IMR-90 (cell line): Measurements from ENCODE around the gene ANKH. TPM values are rescaled to one million over a fixed set of nuclear protein-coding genes. Genes with fewer than 3 reads are reported as not detected.
A peak's percentile ranks its signal among the peaks of the same experiment; 100 is the strongest.

Experiments used
- ATAC-seq: fragments of 200-7000 bp; cut with Tn5 transposase; 2 replicates; pipeline ENCODE4 v1.9.1; 2020; ENCODE audit warnings: low read depth, mild to moderate bottlenecking, moderate library complexity
- BruUV-seq: library from RNA; stranded (reverse); fragments of 400-500 nt; replicated peaks from 2 replicates; lab custom pipeline; 2021; lab: Mats Ljungman, UMichigan
- CTCF ChIA-PET: fragments of 300-600 bp; formaldehyde crosslinking; extraction: SDS; loops from one replicate; lab custom pipeline; 2021; ENCODE audit warnings: antibody characterized with exemption; lab: Yijun Ruan, JAX
- POLR2A ChIA-PET: fragments of 300-600 bp; sonication (Branson Sonifier 250); formaldehyde crosslinking; loops from one replicate; lab custom pipeline; 2022; ENCODE audit warnings: antibody characterized with exemption; ENCODE audit not compliant: unreplicated experiment; lab: Charles Lee
- DNase-seq: peaks from one replicate; pipeline ENCODE4 v3.0.0; 2013
- H2AFZ ChIP-seq: replicated peaks from 2 replicates; pipeline ENCODE3; 2013; ENCODE audit warnings: low read length, mild to moderate bottlenecking; ENCODE audit not compliant: poor library complexity
- H2AK5ac ChIP-seq: 2 replicates; pipeline ENCODE4 v1.6.1; 2013; ENCODE audit warnings: low read depth, low read length, inconsistent platforms
- H2AK9ac ChIP-seq: replicated peaks from 2 replicates; pipeline ENCODE3; 2013; ENCODE audit warnings: mild to moderate bottlenecking, low read depth, low read length, moderate library complexity; ENCODE audit not compliant: poor library complexity
- H2BK120ac ChIP-seq: 2 replicates; pipeline ENCODE4 v1.6.1; 2013; ENCODE audit warnings: low read depth, low read length, inconsistent platforms
- H2BK15ac ChIP-seq: 3 replicates; pipeline ENCODE4 v1.6.1; 2013; ENCODE audit warnings: low read depth, low read length, inconsistent platforms
- H2BK20ac ChIP-seq: 2 replicates; pipeline ENCODE4 v1.6.1; 2013; ENCODE audit warnings: low read depth, mild to moderate bottlenecking, inconsistent platforms, low read length, moderate library complexity
- H2BK5ac ChIP-seq: 2 replicates; pipeline ENCODE4 v1.6.1; 2013; ENCODE audit warnings: mild to moderate bottlenecking, low read depth, low read length, inconsistent platforms; ENCODE audit not compliant: poor library complexity, severe bottlenecking
- H3K14ac ChIP-seq: replicated peaks from 2 replicates; pipeline ENCODE4 v1.6.1; 2013; ENCODE audit warnings: low read depth, low read length, inconsistent platforms
- H3K18ac ChIP-seq: 2 replicates; pipeline ENCODE4 v1.6.1; 2013; ENCODE audit warnings: low read depth, low read length, control low read depth
- H3K23ac ChIP-seq: 2 replicates; pipeline ENCODE4 v1.6.1; 2013; ENCODE audit warnings: low read depth, low read length, inconsistent platforms
- H3K27ac ChIP-seq: 2 replicates; pipeline ENCODE4 v1.5.1; 2013; ENCODE audit warnings: mild to moderate bottlenecking, control low read depth, low read length; ENCODE audit not compliant: insufficient read depth
- H3K27me3 ChIP-seq: 2 replicates; pipeline ENCODE4 v1.6.1; 2013; ENCODE audit warnings: low read length; ENCODE audit not compliant: control insufficient read depth, insufficient read depth
- H3K36me3 ChIP-seq: 2 replicates; pipeline ENCODE4 v1.6.1; 2013; ENCODE audit warnings: low read length, mixed read lengths; ENCODE audit not compliant: control insufficient read depth, insufficient read depth
- H3K4ac ChIP-seq: 2 replicates; pipeline ENCODE4 v1.6.1; 2013; ENCODE audit warnings: low read depth, low read length, inconsistent platforms
- H3K4me1 ChIP-seq: 2 replicates; pipeline ENCODE4 v1.6.1; 2013; ENCODE audit warnings: low read length, mixed read lengths; ENCODE audit not compliant: control insufficient read depth, insufficient read depth
- H3K4me2 ChIP-seq: 2 replicates; pipeline ENCODE4 v1.6.1; 2013; ENCODE audit warnings: low read depth, mild to moderate bottlenecking, control low read depth, low read length, moderate library complexity
- H3K4me3 ChIP-seq: 2 replicates; pipeline ENCODE4 v1.5.1; 2013; ENCODE audit warnings: low read depth, mild to moderate bottlenecking, control low read depth, low read length, moderate library complexity; ENCODE audit not compliant: insufficient read depth
- H3K56ac ChIP-seq: 2 replicates; pipeline ENCODE4 v1.6.1; 2013; ENCODE audit warnings: low read length, inconsistent platforms; ENCODE audit not compliant: insufficient read depth; ENCODE audit errors: extremely low read depth
- H3K79me1 ChIP-seq, 2 experiments: 2 replicates each; pipeline ENCODE4 v1.6.1; 2013; ENCODE audit warnings: low read length in 2 of 2, inconsistent platforms in 1 of 2, low read depth in 1 of 2
- H3K9ac ChIP-seq: 2 replicates; pipeline ENCODE4 v1.6.1; 2013; ENCODE audit warnings: low read depth, low read length, control low read depth
- H3K9me1 ChIP-seq: 2 replicates; pipeline ENCODE4 v1.6.1; 2013; ENCODE audit warnings: low read length, inconsistent platforms; ENCODE audit not compliant: insufficient read depth
- H3K9me3 ChIP-seq: 2 replicates; pipeline ENCODE4 v1.6.1; 2013; ENCODE audit warnings: low read length; ENCODE audit not compliant: control insufficient read depth, insufficient read depth
- H4K20me1 ChIP-seq: 2 replicates; pipeline ENCODE4 v1.6.1; 2013; ENCODE audit warnings: low read length, inconsistent platforms; ENCODE audit not compliant: insufficient read depth
- H4K5ac ChIP-seq: 2 replicates; pipeline ENCODE4 v1.6.1; 2013; ENCODE audit warnings: mild to moderate bottlenecking, low read depth, low read length, control low read depth
- H4K8ac ChIP-seq, 2 experiments: 2 replicates each; pipeline ENCODE4 v1.6.1; 2013; ENCODE audit warnings: low read depth in 2 of 2, low read length in 2 of 2, control low read depth in 1 of 2, inconsistent platforms in 1 of 2
- H4K91ac ChIP-seq: 2 replicates; pipeline ENCODE4 v1.6.1; 2013; ENCODE audit warnings: low read depth, low read length, inconsistent platforms; ENCODE audit not compliant: insufficient read depth
- BHLHE40 ChIP-seq: fragments of 150-350 bp; IDR thresholded peaks from 2 replicates; pipeline ENCODE4 v1.6.1; 2016; ENCODE audit warnings: mild to moderate bottlenecking, low read depth, low read length
- CEBPB ChIP-seq: IDR thresholded peaks from 2 replicates; pipeline ENCODE4 v1.6.1; 2012; ENCODE audit warnings: low read depth, low read length, improper control_type of control experiment
- CHD1 ChIP-seq: IDR thresholded peaks from 2 replicates; pipeline ENCODE4 v1.6.1; 2012; ENCODE audit warnings: low read depth, low read length, improper control_type of control experiment
- ELK1 ChIP-seq: fragments of 150-350 bp; IDR thresholded peaks from 2 replicates; pipeline ENCODE4 v1.6.1; 2016; ENCODE audit warnings: low read depth, mild to moderate bottlenecking, low read length, moderate library complexity, borderline replicate concordance
- MAFK ChIP-seq: IDR thresholded peaks from 2 replicates; pipeline ENCODE4 v1.6.1; 2012; ENCODE audit warnings: low read depth, low read length, improper control_type of control experiment
- MAZ ChIP-seq: IDR thresholded peaks from 2 replicates; pipeline ENCODE4 v1.6.1; 2012; ENCODE audit warnings: low read depth, mild to moderate bottlenecking, low read length, improper control_type of control experiment, moderate library complexity, borderline replicate concordance
- NFE2L2 ChIP-seq: fragments of 150-350 bp; IDR thresholded peaks from 2 replicates; pipeline ENCODE4 v1.6.1; 2016; ENCODE audit warnings: low read depth, mild to moderate bottlenecking, low read length
- POLR2A ChIP-seq: IDR thresholded peaks from 2 replicates; pipeline ENCODE4 v1.6.1; 2012; ENCODE audit warnings: mild to moderate bottlenecking, low read depth, low read length
- RAD21 ChIP-seq: IDR thresholded peaks from 2 replicates; pipeline ENCODE4 v1.6.1; 2012; ENCODE audit warnings: low read length, improper control_type of control experiment
- RCOR1 ChIP-seq: IDR thresholded peaks from 2 replicates; pipeline ENCODE4 v1.6.1; 2012; ENCODE audit warnings: mild to moderate bottlenecking, low read length, improper control_type of control experiment; ENCODE audit not compliant: insufficient replicate concordance
- RFX5 ChIP-seq: IDR thresholded peaks from 2 replicates; pipeline ENCODE4 v1.8.0; 2012; ENCODE audit warnings: low read depth, mild to moderate bottlenecking, low read length, moderate library complexity
- USF2 ChIP-seq: fragments of 150-350 bp; IDR thresholded peaks from 2 replicates; pipeline ENCODE4 v1.6.1; 2017; ENCODE audit warnings: mild to moderate bottlenecking, antibody characterized with exemption, low read length, low read depth
- WGBS, 2 experiments: methylation state at CpG; one replicate each; pipeline versions ENCODE4 v1.1.5 to v1.1.7; 2013; ENCODE audit warnings: missing lambda C conversion rate in 2 of 2; ENCODE audit not compliant: insufficient read length in 1 of 2; ENCODE audit errors: extremely low coverage in 2 of 2; 5-methylcytosine and 5-hydroxymethylcytosine counted together
- dilution Hi-C: fragments of 300-500 bp; cut with HindIII; formaldehyde crosslinking; loops from one replicate; pipeline ENCODE4 v1.14.3; 2018; ENCODE audit warnings: low sequenced_read_pairs; ENCODE audit not compliant: unreplicated experiment
- in situ Hi-C: fragments of 300-500 bp; cut with MboI; formaldehyde crosslinking; loops from 3 replicates; pipeline ENCODE4 v1.14.3; 2019; ENCODE audit warnings: low sequenced_read_pairs, inconsistent platforms, mixed read lengths
- intact Hi-C: fragments of 100-400 bp; cut with micrococcal nuclease; formaldehyde crosslinking; loops from 2 replicates; pipeline ENCODE4 v1.10.0; 2022
- polyA plus RNA-seq, 3 experiments: library from polyadenylated mRNA; depleted of rRNA; stranded (reverse); fragments of >200 nt; gene quantifications; 2 replicates each; pipeline ENCODE4 v1.2.3, GENCODE V29; 2012; ENCODE audit warnings: low replicate concordance in 1 of 3
- total RNA-seq: library from RNA; depleted of rRNA; stranded (reverse); fragments of >200 nt; gene quantifications from 2 replicates; pipeline ENCODE4 v1.2.3, GENCODE V29; 2012

ANKH gene
- total and polyA plus RNA-seq, 2 of the 4 experiments (the other 2 are of a cell fraction): 5.2 to 17.2 TPM

GRCh38 chr5:14713476-14714390 is 157.8 kb downstream of the ANKH start (continued):
- no peak for TF ChIP-seq ELK1

GRCh38 chr5:14712666-14713065 is 158.9 kb downstream of the ANKH start:
- CTCF ChIA-PET: interaction anchor here (0.5 kb wide), 1 partner anchor 256 kb away, joined by 3 read pairs; no protein-coding TSS in a partner anchor
- Histone ChIP-seq H3K4me1 (0 out of 2 replicates have a peak, but pooled peaks cover 2% of the 10 kb centered on the region), H3K4me2 (no peak overlapping the region), H2BK20ac (no peak overlapping the region), H4K91ac (no peak overlapping the region), H3K23ac (no peak overlapping the region), H3K14ac (no peak overlapping the region), H3K9me3 (no peaks in the 10 kb centered on the region), H3K56ac (no peak overlapping the region), H3K79me1 (peaks cover 7 to 45% of the 10 kb centered on the region in 2 experiments), H3K9ac (no peak overlapping the region), H4K8ac (no peak overlapping the region), H3K18ac (no peak overlapping the region), H3K4me3 (no peak overlapping the region), H2BK120ac (no peak overlapping the region), H2AK5ac (no peak overlapping the region), H3K4ac (no peak overlapping the region), H4K20me1 (no peaks in the 10 kb centered on the region), H3K9me1 (peaks cover 19% of the 10 kb centered on the region), H3K36me3 (peaks cover 59% of the 10 kb centered on the region), H2AFZ (no peak overlapping the region), H2AK9ac (peak overlapping the region; percentile 47), H3K27ac (no peak overlapping the region), H2BK15ac (no peak overlapping the region), H4K5ac (no peak overlapping the region), H2BK5ac (no peak overlapping the region), H3K27me3 (no peaks in the 10 kb centered on the region)
- dilution Hi-C loops: no loop called here
- POLR2A ChIA-PET: no interaction called here
- no TSS peak for BruUV-seq
- intact Hi-C loops: no loop called here
- in situ Hi-C loops: loop anchor here (25.0 kb wide), 1 partner anchor 800 kb away; the partner anchor contains the start of gene FBXL7
- WGBS, 2 experiments: 99% methylated on average over 12 of the region's 17 CpGs; no CpG with 5 or more reads in 1 of the 2 experiments
- DNase-seq: no peak
- ATAC-seq: no peak
- TF ChIP-seq POLR2A (no peak), RAD21 (no peak), BHLHE40 (no peak), CHD1 (no peak), ELK1 (no peak), NFE2L2 (no peak), MAFK (no peak), MAZ (no peak), RCOR1 (no peak), USF2 (no peak), RFX5 (no peak), CEBPB (no peak)
